HG03280 (cell line): ENCODE data around the gene GDI1.

ENCODE experiments used
- ATAC-seq: cut with Tn5 transposase; IDR thresholded peaks from one replicate; pipeline ENCODE4 v1.9.1; 2021; ENCODE audit warnings: mild to moderate bottlenecking, moderate library complexity; ENCODE audit not compliant: unreplicated experiment

GDI1 gene

GRCh38 chrX:154436374-154436982, 476 bp upstream of the GDI1 start:
- ATAC-seq, result peak; percentile 52

- no peak for ATAC-seq
Observed at GRCh38 chrX:154437971-154438893, 1.3 kb downstream of the GDI1 start.

DNA sequence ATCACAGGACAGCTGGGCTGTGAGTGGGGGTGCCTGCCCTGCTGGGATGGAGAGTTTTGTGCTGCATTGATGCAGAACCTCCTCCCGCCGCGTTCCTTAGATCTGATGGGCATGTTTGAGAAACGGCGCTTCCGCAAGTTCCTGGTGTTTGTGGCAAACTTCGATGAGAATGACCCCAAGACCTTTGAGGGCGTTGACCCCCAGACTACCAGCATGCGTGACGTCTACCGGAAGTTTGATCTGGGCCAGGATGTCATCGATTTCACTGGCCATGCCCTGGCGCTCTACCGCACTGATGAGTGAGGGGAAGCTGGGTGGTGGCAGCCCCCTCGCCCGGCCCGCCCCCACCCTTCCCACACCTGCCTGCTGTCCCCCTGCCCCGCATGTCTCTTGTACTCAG, 2.9 kb downstream of the GDI1 start:
- ATAC-seq, result no peak

GRCh38 chrX:154440623-154441357, 3.8 kb downstream of the GDI1 start:
- no peak for ATAC-seq

- ATAC-seq, result no peak
Observed at GRCh38 chrX:154441564-154441963, 4.6 kb downstream of the GDI1 start.

- no peak for ATAC-seq
Observed at GRCh38 chrX:154441984-154442707, 5.2 kb downstream of the GDI1 start.

DNA sequence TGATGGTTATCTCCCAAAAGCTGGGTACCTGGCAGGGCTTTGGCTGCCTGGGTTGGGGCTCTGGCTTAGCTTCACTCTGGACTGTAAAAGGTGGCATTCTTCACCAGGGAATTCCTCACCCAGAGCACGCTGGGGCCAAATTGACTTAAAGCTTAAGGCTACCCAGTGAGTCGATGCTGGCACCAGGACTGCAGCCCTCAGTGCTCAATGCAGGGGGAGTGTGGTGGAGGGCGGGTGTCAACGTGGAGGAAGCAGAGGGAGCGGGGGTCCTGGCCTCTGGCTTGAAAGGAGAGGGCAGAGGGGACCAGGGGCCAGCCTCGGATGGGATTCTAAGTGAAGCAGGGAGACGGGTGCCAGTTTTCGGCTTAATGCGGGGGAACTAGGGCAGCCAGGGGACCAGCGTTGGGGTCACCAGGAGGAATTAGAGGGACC, 6.5 kb downstream of the GDI1 start:
- ATAC-seq, result peak; percentile 6

DNA sequence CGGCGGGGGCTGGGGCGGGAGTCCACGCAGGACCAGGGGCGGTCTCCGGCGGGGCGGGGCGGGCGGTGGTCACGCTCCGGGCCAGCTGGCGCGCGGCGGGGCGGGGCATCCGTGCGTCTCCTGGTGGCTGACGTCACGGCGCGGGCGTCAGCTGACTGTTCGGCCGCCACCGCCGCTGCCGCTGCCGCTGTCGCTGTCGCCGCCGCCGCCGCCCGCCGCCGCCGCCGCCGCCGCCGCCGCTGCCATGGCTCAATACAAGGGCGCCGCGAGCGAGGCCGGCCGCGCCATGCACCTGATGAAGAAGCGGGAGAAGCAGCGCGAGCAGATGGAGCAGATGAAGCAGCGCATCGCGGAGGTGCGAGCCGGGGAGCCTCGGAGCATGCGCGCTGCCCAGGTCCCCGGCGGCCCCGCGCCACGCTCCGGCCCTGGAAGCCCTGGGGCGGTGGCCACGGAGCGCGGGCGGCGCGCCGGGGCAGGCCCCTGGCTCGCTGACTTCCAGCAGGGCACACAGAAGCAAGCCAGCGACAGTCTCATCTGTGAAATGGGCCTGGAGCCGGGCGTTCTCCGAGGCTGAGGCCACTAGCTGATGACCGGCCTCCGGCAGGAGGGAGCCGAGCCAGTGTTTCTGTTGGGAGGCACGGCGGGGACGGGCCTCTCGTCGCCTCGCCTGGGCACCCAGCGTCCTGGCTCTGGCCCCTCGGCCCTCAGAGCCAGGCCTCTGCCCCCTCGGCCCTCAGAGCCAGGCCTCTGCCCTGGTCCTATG, 7.2 kb downstream of the GDI1 start, which contains the start of gene FAM50A:
FAM50A (plus strand) TSS at position 150 of the 763 bp plus-strand sequence; CDS start at position 245, 95 bp downstream.
- peak; percentile 91 for ATAC-seq

DNA sequence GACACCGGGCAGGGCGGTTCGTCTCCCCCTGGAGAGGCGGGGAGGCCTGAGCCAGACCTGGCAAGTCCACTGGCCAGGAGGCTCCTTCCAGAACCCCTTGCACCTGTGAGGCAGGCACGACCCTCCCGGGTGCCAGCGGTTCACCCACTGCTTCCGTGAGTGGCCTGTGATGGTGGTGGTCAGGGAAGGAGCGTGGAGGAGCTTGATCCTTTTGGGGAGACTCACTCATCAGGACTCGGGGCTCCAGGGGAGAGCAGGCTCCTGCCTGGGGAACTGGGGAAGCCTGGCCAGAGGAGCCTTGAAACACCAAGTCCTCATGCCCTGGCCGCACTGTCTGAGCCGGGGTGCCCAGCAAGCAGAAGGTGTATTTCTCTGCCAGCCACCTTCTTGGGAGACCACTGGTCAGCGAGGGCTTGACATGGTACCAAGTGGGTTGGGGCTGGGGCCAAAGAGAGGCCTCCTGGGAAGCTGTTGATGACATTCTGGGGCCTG, 7.8 kb downstream of the GDI1 start:
- no peak for ATAC-seq

DNA sequence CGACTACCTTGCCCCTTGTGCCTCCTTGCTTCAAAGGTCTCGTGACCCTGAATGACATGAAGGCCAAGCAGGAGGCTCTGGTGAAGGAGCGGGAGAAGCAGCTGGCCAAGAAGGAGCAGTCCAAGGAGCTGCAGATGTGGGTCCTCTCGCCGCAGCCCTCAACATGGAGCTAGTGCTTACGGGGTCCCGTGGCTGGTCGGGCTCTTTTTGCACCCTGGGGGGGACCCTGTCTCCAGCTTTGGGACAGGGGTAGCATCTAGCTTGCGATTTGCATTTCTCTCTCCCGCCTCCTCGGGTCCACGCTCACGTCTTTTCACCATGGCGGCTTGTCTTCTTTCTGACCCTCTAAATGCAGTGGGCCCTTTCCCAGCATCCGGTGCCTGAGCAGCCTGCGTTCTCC, 8.8 kb downstream of the GDI1 start:
- ATAC-seq, result no peak

DNA sequence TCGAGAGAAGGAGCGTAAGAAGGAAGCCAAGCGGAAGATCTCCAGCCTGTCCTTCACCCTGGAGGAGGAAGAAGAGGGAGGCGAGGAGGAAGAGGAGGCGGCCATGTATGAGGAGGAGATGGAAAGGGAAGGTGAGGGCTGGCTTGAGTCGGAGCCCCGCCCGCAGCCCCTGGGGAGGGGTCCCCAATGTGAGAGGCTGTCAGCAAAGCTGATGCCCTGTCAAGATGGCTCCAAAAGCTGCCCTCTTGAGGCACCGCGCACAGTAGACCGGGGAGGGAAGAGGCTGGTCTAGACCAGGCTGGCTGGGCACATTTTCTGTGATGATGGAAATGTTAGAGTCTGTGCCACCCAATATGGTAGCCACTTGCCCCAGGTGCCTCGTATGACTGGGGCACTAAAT, 9.5 kb downstream of the GDI1 start:
- ATAC-seq, result no peak

- ATAC-seq, result no peak
Observed at GRCh38 chrX:154448484-154448883, 11.5 kb downstream of the GDI1 start.

DNA sequence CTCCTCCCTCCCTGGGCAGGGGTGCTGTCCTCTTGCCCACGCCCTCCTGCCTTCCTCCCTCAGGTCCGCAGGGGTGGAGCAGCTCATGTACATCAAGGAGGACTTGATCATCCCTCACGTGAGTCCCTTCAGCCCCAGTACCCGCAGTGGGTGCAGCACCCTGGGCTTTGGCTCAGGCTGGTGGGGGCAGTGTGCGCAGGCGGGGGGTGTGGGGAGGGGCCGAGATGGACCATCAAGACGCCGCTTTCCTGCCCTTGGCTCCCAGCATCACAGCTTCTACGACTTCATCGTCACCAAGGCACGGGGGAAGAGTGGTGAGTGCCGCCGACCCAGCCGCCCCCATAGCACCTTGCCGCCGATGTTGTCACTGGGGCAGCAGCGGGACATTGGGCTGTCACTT, 12.7 kb downstream of the GDI1 start:
- ATAC-seq, result no peak

DNA sequence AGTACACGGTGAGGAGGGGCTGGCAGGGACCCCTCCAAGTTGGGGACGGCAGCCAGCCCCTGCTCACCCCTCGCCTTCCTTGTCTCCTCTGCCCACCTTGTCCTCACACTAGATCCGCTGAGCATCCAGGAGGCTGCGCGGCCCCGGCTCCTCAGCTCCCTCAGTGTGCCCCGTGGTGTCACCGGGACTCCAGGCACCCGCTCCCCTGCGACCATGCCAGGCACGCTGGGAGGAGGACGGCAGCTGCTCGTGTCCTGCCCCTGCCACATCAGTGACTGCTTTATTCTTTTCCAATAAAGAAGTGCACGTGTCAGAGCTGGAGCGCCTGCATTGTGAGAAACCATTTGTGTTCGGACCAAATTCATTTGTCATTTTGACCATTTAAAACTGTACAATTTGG, 13.4 kb downstream of the GDI1 start:
- no peak for ATAC-seq

DNA sequence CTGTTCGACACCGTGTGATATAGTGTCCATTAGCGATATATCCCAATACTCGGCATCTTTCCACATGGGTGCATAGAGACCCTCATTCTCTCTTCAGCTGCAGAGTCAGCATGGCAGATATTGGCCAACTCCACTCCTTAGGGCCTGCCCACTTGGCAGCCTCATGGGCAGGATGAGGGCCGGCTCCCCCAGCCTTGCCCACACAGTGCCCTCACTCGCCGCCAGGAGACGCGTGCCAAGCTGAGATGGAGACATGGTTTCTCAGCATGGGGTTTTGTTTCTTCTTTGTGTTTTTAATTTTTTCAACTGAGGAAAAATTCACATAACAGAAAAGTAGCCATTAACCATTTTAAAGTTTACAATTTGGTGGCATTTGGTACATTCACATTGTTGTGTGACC, 15.9 kb downstream of the GDI1 start:
- ATAC-seq, result no peak

GRCh38 chrX:154457491-154458115, 20.6 kb downstream of the GDI1 start:
- ATAC-seq, result peak; percentile 65

- peak; percentile 65 for ATAC-seq
Observed at GRCh38 chrX:154458116-154458953, 21.4 kb downstream of the GDI1 start, which contains the start of gene PLXNA3. Gene PLXNA3 (plus strand): TSS chrX:154458281. CDS start chrX:154460184, 1,903 bp downstream.
